Measurements from ENCODE around the gene ABI3.

DNA sequence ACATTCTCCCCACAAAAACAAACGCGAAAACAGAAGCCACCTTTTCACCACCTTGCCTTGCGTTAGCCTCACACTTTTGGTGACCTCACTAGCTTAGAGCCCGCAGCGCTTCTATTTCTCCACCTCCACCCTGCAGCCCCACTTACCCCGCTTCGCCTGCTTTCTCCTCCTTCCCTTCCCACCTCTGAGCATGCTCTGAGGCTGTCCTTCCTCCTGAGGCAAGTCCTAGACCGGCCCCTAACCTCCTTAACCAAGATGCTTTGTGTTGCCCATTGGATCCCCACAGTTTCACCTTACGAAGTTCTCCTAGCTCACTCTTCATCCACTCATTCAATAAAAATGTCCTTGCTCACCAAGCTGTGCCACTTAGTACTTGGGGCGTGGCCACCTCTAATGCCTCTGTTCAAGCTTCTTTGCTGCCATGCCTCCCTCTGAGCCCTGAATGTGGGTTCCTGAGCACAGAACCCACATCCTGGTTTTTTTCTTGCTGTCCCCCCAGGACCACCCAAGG is 1.4 kb upstream of the ABI3 start:
- no peak; a peak in 1 of 4 replicates for TF ChIP-seq NRF1 (conservative IDR thresholded peaks at IDR 0.05 in 1 of 2, IDR thresholded peaks at IDR 0.05 in 1 of 2)
- no peak for TF ChIP-seq CREM (IDR thresholded peaks at IDR 0.05; ENCODE audit: low read depth)
- TF ChIP-seq DNMT1 (IDR thresholded peaks at IDR 0.05), result no peak
- no peak for TF ChIP-seq SETDB1 (IDR thresholded peaks at IDR 0.05; ENCODE audit: low read length)
- TF ChIP-seq CEBPG (CRISPR knock-in tag; IDR thresholded peaks at IDR 0.05), result no peak
- no peak for TF ChIP-seq CEBPG (tag; conservative IDR thresholded peaks at IDR 0.05 in 1 of 2, IDR thresholded peaks at IDR 0.05 in 1 of 2)
- TF ChIP-seq SMAD3 (CRISPR knock-in tag; conservative IDR thresholded peaks at IDR 0.05), result no peak
- TF ChIP-seq EZH2 (IDR thresholded peaks at IDR 0.05; ENCODE audit: borderline replicate concordance, low read depth, low read length), result no peak
- TF ChIP-seq, protein P1, sequence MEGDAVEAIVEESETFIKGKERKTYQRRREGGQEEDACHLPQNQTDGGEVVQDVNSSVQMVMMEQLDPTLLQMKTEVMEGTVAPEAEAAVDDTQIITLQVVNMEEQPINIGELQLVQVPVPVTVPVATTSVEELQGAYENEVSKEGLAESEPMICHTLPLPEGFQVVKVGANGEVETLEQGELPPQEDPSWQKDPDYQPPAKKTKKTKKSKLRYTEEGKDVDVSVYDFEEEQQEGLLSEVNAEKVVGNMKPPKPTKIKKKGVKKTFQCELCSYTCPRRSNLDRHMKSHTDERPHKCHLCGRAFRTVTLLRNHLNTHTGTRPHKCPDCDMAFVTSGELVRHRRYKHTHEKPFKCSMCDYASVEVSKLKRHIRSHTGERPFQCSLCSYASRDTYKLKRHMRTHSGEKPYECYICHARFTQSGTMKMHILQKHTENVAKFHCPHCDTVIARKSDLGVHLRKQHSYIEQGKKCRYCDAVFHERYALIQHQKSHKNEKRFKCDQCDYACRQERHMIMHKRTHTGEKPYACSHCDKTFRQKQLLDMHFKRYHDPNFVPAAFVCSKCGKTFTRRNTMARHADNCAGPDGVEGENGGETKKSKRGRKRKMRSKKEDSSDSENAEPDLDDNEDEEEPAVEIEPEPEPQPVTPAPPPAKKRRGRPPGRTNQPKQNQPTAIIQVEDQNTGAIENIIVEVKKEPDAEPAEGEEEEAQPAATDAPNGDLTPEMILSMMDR (IDR thresholded peaks at IDR 0.05 in 2 of 3, conservative IDR thresholded peaks at IDR 0.05 in 1 of 3; ENCODE audit: insufficient read depth in 2 of 3, low read depth in 1 of 3, low read length in 3 of 3), result no peak

Data from K562 (cell line).